MM.1S (cell line): ENCODE measurements around the gene RP2.

ENCODE experiments used
- EZH2 ChIP-seq: fragments of 300-600 bp; sonication (generic); optimal IDR thresholded peaks from 2 replicates; pipeline ENCODE3; 2017; ENCODE audit warnings: low read depth, mild to moderate bottlenecking, antibody characterized with exemption, low read length, mixed read lengths
- EZH2phosphoT487 ChIP-seq: fragments of 300-600 bp; sonication (generic); IDR thresholded peaks from 2 replicates; pipeline ENCODE4 v1.6.1; 2018; ENCODE audit warnings: antibody characterized with exemption, low read length
- TF ChIP-seq, protein P1 (sequence below): fragments of 300-600 bp; sonication (generic); IDR thresholded peaks from 2 replicates; pipeline ENCODE4 v1.5.1; 2016; ENCODE audit warnings: antibody characterized with exemption, low read length, mixed read lengths

DNA sequence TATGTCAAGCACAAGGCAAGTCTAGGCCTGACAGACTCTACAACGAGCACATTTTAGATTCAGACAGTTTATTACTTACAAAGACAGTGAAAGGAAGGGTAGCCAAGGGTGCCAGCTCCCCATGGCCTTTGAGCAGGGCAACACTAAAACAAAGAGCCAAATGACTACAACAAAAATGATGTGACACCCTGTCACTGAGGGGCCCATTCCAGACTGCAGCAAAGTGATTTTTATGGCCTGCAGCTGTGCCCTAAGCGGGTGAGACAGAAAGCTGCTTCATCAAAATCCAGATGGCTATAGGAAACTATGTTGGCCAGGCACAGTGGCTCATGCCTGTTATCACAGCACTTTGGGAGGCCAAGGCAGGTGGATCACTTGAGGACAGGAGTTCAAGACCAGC lies 13.4 kb upstream of the RP2 start:
- TF ChIP-seq, protein P1, sequence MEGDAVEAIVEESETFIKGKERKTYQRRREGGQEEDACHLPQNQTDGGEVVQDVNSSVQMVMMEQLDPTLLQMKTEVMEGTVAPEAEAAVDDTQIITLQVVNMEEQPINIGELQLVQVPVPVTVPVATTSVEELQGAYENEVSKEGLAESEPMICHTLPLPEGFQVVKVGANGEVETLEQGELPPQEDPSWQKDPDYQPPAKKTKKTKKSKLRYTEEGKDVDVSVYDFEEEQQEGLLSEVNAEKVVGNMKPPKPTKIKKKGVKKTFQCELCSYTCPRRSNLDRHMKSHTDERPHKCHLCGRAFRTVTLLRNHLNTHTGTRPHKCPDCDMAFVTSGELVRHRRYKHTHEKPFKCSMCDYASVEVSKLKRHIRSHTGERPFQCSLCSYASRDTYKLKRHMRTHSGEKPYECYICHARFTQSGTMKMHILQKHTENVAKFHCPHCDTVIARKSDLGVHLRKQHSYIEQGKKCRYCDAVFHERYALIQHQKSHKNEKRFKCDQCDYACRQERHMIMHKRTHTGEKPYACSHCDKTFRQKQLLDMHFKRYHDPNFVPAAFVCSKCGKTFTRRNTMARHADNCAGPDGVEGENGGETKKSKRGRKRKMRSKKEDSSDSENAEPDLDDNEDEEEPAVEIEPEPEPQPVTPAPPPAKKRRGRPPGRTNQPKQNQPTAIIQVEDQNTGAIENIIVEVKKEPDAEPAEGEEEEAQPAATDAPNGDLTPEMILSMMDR, result no peak
- no peak for TF ChIP-seq EZH2
- TF ChIP-seq EZH2phosphoT487, result no peak
